WI38 (cell line): ENCODE data around the gene AMIGO2.

Source experiments
- H3K4me3 ChIP-seq: 2 replicates; pipeline ENCODE4 v1.5.1; 2011; ENCODE audit warnings: low read depth, mild to moderate bottlenecking, control low read depth, low read length
- CTCF ChIP-seq: IDR thresholded peaks from 2 replicates; pipeline ENCODE4 v1.5.1; 2012; ENCODE audit warnings: low read depth, mild to moderate bottlenecking, control low read depth, low read length

The AMIGO2 gene

GRCh38 chr12:47114481-47114892 is 34.7 kb upstream of the AMIGO2 start:
- no peak overlapping the region for H3K4me3 ChIP-seq
- no peak for TF ChIP-seq CTCF

- H3K4me3 ChIP-seq: no peak overlapping the region
- TF ChIP-seq CTCF: no peak
Observed at GRCh38 chr12:47112679-47113078, 32.9 kb upstream of the AMIGO2 start.

GRCh38 chr12:47111854-47112253 is 32.1 kb upstream of the AMIGO2 start:
- H3K4me3 ChIP-seq: no peak overlapping the region
- TF ChIP-seq CTCF: no peak

- H3K4me3 ChIP-seq: no peak overlapping the region
- no peak for TF ChIP-seq CTCF
Observed at GRCh38 chr12:47111392-47111778, 31.6 kb upstream of the AMIGO2 start.

- no peak for TF ChIP-seq CTCF
- H3K4me3 ChIP-seq: no peak overlapping the region
Observed at GRCh38 chr12:47110718-47111391, 31.1 kb upstream of the AMIGO2 start.

- no peak for TF ChIP-seq CTCF
- no peak overlapping the region for H3K4me3 ChIP-seq
Observed at GRCh38 chr12:47110011-47110541, 30.3 kb upstream of the AMIGO2 start.

GRCh38 chr12:47107926-47108325 is 28.2 kb upstream of the AMIGO2 start:
- H3K4me3 ChIP-seq: no peak overlapping the region
- TF ChIP-seq CTCF: no peak
